ENCODE measurements around the gene ITGA3.

Gene ITGA3

GRCh38 chr17:50055426-50056216 lies at the start of gene ITGA3:
Gene ITGA3 (plus strand): TSS chr17:50056110. CDS start chr17:50056440, 330 bp downstream.
- DNase-seq, result peak; percentile 67

- DNase-seq, result no peak
These were observed 46.6 kb upstream of the ITGA3 start for GRCh38 chr17:50009282-50009681.

- DNase-seq, result no peak
These were observed 42.8 kb upstream of the ITGA3 start for GRCh38 chr17:50013079-50013478.

- no peak for DNase-seq
These were observed 41.3 kb upstream of the ITGA3 start for GRCh38 chr17:50014471-50015088.

GRCh38 chr17:50015146-50015545 lies 40.8 kb upstream of the ITGA3 start:
- no peak for DNase-seq

GRCh38 chr17:50018909-50019308 lies 37.0 kb upstream of the ITGA3 start:
- no peak for DNase-seq

GRCh38 chr17:50020841-50021599 lies 34.9 kb upstream of the ITGA3 start:
- DNase-seq, result no peak

- DNase-seq, result no peak
These were observed 34.1 kb upstream of the ITGA3 start for GRCh38 chr17:50021681-50022370.

GRCh38 chr17:50022463-50023130 lies 33.3 kb upstream of the ITGA3 start:
- no peak for DNase-seq

- DNase-seq, result no peak
These were observed 32.4 kb upstream of the ITGA3 start for GRCh38 chr17:50023520-50023919.

- DNase-seq, result no peak
These were observed 31.1 kb upstream of the ITGA3 start for GRCh38 chr17:50024808-50025207.

GRCh38 chr17:50026046-50026675 lies 29.7 kb upstream of the ITGA3 start:
- no peak for DNase-seq

- peak; percentile 78 for DNase-seq
These were observed 29.1 kb upstream of the ITGA3 start for GRCh38 chr17:50026837-50027171.

- DNase-seq, result no peak
These were observed 28.6 kb upstream of the ITGA3 start for GRCh38 chr17:50027172-50027880.

- no peak for DNase-seq
These were observed 27.8 kb upstream of the ITGA3 start for GRCh38 chr17:50027881-50028735.

- DNase-seq, result no peak
These were observed 27.2 kb upstream of the ITGA3 start for GRCh38 chr17:50028736-50029120.

GRCh38 chr17:50029185-50029584 lies 26.7 kb upstream of the ITGA3 start:
- no peak for DNase-seq

- DNase-seq, result no peak
These were observed 22.6 kb upstream of the ITGA3 start for GRCh38 chr17:50033316-50033715.

GRCh38 chr17:50034498-50035364 lies 21.2 kb upstream of the ITGA3 start:
- DNase-seq, result no peak

Measured in activated naive CD4-positive, alpha-beta T cell treated with anti-CD3 and anti-CD28 coated beads, Interleukin-2, amount 50 U/mL, for 16 hours (primary cell).